Endometrial microvascular endothelial cells (primary cell): Measurements from ENCODE around the gene BEST1. TPM values are rescaled to one million over a fixed set of nuclear protein-coding genes. Genes with fewer than 3 reads are reported as not detected.

Experiments used
- in situ Hi-C: cut with HindIII; loops from 2 replicates; pipeline ENCODE4 v1.10.0; 2017; ENCODE audit warnings: low sequenced_read_pairs, low pct_unique_long_range_greater_than_20kb; ENCODE audit errors: inconsistent ontology term
- total RNA-seq: library from RNA; depleted of rRNA; stranded (reverse); fragments of >200 nt; gene quantifications from one replicate; pipeline ENCODE4 v1.2.3, GENCODE V29; 2015; ENCODE audit errors: inconsistent ontology term

Gene BEST1
- total RNA-seq, result under 0.01 TPM

DNA sequence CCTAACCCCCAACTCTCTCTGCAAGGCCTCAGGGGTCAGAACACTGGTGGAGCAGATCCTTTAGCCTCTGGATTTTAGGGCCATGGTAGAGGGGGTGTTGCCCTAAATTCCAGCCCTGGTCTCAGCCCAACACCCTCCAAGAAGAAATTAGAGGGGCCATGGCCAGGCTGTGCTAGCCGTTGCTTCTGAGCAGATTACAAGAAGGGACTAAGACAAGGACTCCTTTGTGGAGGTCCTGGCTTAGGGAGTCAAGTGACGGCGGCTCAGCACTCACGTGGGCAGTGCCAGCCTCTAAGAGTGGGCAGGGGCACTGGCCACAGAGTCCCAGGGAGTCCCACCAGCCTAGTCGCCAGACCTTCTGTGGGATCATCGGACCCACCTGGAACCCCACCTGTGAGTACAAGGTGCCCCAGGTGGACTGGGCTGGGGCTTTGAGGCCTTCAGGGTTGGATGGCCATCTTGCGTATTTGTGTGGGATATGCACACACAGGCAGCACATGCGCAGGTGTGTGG lies at the start of gene BEST1:
BEST1 (plus strand) TSS at position 317 of the 513 bp plus-strand sequence. CDS start 1,456 bp downstream, outside the sequence.
- in situ Hi-C loops, result no loop called here

DNA sequence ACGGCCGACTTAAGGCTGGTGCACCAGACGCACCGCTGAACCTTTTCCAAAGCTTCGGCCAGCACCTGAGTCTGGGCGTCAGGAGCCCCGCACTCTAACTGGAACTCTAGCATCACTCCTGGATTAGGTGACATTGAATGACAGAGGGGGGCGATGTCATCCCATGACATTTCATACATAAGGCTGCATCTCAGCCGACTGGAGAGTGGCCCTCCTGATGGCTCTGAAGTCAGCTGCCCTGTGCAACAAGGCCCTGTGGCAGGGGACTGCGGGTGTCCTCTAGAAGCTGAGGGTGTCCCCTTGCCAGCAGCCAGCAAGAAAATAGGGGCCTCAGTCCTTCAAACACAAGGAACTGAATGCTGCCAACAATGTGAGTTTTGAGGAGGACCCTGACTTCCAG lies 48.8 kb upstream of the BEST1 start:
- in situ Hi-C loops, result no loop called here

DNA sequence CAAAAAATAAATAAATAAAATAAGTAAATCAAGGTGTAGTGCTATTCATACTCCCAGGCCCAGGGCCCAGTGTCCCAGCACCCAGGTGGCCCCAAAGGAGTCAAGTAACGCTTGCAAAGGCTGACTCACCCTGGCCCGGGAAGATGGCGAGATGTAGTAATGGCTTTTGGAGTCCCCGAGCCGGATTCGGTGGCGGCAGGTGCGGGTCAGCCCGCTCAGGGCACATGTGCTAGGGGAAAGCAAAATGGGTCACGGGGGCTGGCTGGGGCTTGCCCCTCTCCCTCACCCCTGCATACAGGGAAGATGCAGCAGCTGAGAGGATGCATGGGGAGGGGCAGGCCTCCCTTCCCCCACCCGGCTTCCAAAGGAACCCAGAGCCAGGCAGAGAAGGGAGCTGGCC lies 47.8 kb upstream of the BEST1 start:
- in situ Hi-C loops, result no loop called here

DNA sequence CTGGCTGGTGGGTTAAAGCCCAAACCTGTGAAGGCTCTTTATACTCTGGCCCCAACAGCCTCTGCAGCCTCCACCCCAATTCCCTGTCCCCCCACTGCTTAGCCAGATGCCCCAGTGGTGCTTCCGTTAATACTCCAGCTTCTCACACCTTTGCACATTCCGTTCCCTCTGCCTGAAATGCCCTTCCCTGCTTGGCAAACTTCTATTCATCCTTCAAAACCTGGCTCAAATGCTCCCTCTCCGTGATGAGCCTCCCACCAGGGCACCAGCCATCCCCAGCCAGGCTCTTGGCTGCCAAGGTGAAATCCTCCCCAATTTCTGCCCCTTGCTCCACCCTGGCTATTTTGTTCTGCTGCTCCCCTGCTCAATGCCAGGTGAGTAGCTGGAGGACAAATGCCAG lies 46.3 kb upstream of the BEST1 start:
- in situ Hi-C loops, result no loop called here

DNA sequence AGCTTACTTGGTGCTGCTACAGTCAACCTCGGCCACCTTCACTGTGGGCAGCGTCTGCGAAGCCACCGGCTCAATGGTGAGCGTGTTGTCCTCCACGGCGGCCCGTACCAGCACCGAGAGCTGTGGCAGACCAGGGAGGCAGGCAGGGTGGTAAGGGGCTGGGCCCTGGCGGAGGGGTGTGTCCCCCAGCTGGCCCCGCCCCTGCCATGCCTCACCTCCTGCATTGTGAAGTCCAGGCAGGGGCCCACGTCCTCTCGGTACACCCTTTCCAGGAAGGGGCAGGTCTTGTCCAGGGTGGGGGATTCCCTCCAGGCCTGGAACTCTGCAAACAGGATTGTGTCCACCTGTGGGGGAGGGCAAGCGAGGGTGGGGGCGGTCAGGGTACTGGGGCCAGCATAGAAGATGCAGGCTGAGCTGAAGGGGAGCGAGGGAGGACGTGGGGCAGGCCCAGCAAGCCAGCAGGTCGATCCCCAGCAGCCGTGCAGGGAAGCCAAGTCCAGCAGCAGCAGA lies 45.6 kb upstream of the BEST1 start:
- in situ Hi-C loops, result no loop called here

DNA sequence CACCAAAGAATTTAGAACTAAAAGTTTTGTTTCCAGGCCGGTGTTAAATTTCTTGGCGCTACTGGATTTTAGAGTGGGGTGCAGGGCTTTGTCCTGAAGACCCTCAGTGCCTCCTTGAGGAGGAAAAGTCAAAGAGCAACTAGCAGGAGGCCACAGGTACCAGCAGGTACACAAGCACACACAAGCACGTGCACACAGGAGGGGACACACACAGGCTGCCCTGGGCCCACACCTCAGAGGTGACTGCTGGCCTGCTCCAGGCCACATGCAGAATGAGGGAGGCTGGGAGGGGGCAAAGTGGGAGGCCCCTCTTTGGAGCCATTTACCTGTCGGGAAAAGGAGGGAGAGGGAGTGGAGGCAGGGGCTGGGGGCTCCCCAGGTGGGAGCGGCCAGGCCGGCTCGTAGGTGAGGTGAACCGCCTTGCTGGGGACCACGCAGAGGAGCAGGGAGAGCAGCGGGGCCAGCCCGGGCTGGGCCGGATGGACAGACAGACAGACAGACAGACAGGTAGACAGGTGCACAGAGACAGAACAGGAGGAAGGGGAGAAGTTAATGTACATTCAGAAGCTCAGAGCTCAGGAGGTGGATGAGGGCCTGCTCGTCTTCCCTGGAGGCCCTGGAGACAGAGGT lies 45.0 kb upstream of the BEST1 start:
- in situ Hi-C loops, result no loop called here

DNA sequence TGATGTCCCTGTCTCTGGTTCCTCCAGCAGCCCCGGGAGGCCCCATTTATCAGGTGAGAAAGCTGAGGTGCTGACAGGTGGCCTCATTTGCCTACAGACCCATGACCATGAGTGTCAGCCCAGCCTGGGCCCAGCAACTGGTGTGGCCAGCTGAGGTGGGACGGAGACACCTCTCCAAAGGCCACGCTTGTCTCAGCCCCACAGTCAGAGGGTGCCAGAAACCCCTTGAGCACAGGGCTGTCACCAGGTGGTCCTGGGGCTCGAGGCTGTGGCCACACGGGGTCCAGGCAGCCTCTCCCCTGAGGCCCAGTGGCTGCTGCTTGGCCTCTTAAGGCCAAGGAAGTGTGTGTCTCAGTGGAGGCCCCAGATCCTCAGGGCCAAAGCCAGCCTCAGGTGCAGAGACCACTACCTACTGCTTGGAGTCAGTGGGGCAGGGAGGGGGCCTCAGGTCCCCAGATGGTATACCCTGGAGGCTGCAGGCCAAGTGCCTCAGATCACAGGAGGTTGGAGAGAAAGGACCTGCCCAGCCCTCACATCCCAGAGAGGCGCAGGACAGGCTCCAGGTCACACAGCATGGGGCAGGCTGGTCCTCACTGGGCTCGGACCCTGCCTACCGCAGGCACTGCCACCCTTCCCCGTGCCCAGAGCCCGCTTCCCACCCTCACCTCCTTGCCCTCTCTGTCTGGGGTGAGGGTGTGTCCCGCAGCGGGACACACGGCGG lies 44.2 kb upstream of the BEST1 start:
- in situ Hi-C loops, result no loop called here

DNA sequence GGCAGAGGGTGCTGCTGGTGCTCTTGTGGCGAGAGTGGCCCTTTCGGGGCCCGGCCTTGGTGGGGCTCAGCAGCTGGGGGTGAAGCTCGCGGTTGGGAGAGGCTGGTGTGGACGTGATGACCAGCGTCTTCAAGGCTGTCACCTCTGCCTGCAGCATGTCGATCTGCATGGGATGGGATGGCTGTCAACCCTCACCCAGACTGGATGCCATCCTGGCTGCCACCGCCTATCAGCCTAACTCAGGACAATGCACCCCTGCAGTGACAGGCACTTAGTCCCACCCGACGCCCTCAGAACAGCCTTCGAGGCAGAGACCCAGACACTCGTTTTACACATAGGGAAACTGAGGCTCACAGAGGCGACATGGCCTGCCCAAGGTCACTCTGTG lies 43.6 kb upstream of the BEST1 start:
- in situ Hi-C loops, result no loop called here

DNA sequence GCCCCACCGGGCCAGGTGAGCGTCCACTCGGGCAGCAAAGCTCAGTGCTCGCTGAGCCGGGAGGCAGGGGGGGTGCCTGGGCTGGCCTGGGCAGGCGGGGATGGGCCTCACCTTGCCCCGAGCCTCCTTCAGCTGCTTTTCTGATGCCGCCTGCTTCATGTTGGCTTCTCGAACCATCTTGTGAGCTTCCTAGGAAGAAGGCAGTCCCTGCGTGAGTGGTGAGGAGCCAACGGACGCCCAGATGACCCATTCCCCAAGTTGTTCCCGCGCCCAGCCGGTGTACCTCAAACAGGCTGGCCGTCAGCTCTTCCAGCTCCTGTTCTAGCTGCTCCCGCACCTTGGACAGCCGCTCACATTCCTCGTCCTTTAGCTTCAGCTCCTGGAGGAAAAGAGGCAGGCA lies 42.9 kb upstream of the BEST1 start:
- in situ Hi-C loops, result no loop called here

DNA sequence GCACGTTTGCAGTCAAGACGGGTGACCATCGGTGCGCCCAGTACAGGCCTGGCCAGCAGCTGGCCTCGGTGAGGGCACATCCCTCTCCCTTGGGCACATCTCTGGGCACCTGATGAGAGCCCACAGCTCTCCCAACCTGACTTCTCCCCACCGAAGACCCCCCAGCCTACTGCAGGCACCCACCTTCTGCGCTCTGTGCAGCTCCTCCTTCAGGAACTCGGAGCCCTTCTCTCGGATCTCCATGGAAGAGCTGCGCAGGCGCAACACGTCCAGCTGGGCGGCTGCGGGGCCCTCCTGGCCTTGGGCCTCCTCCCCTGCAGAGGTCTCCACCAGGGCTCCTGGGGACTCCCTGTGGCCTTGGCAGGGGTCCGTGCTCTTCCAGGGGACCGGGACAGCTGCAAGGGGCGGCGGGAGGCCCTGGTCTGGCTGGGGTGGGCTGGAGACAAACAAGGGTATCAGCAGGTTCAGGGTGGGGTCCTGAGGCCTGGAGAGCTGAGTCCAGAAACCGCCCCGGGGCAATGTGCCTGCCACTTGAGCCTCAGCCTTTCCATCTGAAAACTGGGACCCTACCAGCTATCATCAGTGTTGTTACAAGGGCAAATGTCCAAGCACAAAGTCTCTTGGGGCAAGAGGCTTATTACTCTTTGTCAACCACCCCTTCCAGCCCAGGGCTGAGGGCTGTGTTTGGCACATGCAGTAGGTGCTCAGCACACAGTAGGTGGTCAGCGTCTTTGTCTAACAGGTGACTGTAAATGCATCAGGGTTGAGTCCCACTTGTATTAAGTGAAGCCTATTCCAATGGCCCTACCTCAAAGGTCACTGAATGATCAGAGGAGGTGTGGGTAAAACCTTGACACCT lies 42.1 kb upstream of the BEST1 start:
- in situ Hi-C loops, result no loop called here

DNA sequence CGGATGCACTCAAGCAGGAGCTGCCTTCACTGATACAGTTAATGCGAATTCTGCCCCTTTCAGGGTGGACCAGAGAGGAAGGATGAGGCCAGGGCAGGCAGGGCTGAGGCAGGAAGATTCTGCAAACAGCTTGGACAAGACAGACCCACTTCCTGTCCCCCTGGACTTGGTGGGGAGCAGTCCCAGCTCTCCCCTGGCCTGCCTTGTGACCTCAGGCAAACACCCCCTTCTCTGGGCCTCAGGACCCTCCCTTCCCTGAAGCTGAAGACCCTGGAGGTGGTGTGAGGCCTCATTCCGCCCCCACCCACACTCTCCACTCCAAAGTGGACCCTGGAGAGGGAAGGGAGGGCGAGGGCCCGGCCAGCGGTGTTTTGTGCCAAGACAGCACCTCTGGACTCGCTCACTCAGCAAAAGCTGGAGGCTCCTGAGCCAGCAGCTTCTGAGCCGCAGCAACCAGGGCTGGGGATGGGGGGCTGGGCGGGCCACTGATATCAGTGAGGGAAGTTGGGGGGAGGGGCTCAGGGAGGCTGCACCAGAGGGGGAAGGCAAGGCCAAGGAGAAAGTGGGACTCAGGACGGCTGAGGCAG lies 41.3 kb upstream of the BEST1 start:
- in situ Hi-C loops, result no loop called here

DNA sequence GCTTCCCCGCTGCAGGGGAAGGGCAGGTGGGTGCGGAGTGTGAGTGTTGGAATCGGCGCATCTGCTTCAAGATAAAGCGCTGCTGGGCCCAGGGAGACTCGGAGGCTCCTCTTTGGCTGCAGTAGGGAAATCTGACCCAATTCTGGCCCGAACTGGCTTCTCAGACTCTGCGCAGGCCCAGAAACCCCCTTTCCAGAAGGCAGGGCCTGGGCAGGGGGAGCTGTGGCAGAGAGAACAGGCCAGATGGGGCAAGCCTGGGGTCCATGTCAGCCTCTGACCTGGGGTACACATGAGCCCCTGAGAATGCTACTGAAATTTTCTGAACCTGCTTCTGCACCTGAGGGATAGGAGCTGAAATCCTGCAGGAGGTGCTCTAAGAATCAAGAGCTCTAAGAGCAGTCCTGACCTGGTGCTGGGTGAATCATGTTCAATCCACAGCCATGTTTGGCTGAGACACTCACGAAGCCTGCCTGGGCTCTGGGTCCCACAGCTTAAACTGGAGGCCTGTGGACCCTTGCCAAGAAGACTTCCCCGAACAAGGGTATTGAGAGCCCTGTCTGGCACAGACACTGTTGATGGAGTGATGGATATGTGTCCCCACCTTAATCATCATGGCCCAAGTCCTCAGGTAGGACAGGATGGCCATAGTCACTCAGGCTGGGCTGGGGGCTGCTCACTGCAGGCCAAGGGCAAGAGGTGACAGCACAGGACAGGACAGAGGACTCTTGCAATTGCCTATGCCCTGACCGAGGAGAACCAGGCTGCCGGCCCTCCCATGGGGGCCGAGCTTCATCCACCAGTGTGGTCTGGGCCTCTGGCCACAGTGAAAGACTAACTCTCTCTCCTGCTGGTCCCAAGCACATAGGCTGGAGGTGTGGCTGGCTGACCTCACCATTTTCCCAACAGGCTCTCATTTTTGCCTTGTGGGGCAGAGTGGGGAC lies 39.7 kb upstream of the BEST1 start:
- in situ Hi-C loops, result no loop called here

DNA sequence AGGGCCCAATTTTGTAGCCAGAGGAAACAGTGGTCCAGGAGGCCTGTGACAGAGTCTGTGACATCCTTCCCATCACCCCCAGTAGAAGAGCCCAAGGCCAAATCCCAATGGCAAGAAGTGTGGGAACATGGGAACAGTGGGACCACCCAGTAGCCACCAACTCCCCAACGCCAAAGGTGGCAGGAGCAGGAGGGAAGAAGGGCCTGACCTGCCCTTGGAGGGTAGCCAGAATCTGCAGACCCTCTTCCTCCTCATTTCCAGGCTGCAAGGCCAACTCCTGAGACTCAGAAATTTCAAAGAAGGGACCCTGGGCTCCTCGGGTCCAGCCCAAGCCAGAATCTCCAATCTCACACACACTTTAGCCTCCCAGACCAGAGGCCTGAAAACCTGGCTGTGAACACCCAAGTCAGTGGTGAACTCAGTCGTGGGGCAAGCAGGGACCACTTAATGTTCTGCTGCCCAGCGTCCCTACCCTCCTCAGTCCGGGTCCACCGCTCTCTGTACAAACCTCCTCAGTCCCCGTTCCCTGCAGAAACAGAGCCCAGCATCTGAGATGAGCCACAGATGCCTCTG lies 38.9 kb upstream of the BEST1 start:
- in situ Hi-C loops, result no loop called here

DNA sequence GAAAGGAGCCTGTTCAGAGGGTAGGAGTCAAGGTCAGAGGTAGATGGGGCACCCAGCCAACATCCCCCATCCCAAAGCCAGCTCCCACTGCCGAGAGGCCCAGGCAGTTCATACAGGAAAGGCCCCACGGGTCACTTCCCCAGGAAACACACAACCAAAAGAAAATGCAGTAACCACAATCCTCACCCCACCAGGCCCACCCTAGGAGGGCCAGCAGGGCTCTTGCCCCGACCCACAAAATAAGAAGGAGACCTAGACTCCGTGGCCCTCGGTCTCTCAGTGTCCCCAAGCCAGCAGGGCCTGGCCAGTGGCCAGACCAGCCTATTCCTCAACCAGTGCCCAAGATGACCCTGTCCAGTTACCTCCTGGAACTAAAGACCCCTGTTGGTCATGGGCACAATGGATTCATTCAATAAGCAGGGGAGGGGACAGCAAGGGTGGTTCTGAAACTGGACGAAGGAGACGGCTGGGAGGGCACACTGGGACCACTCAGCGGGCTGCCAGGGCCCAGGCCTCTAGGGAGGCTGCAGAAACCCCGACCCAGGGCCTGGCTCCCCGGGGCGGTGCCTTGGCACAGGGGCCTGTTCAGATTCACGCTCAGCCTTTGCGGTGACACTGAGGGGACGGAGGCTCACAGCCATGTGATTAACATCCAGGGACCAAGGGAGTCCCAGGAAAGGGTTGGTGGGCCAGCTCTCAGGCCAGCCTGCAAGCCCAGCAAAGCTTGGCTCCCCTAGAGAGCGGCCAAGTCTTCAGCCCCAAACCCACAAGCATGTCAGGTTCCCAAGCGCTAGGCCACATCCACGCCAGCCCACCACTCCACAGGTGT lies 38.2 kb upstream of the BEST1 start:
- in situ Hi-C loops, result no loop called here

DNA sequence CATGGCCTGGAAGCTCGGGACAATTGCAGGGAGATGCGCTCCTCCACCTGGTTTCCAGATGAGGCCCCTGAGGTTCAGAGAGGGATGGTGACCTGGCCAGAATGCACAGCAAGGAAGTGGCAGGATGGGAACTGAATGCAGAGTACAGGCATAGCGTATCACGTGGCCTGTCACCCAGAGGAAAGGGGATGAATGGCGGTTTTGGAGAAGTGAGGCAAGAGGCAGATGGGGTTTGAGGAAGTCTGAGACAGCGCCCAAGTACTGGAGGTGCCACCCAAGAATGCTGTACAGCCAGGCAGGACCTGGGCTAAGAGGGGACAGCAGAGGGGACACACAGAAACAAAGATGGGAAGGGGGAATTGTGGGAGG lies 37.6 kb upstream of the BEST1 start:
- in situ Hi-C loops, result no loop called here

DNA sequence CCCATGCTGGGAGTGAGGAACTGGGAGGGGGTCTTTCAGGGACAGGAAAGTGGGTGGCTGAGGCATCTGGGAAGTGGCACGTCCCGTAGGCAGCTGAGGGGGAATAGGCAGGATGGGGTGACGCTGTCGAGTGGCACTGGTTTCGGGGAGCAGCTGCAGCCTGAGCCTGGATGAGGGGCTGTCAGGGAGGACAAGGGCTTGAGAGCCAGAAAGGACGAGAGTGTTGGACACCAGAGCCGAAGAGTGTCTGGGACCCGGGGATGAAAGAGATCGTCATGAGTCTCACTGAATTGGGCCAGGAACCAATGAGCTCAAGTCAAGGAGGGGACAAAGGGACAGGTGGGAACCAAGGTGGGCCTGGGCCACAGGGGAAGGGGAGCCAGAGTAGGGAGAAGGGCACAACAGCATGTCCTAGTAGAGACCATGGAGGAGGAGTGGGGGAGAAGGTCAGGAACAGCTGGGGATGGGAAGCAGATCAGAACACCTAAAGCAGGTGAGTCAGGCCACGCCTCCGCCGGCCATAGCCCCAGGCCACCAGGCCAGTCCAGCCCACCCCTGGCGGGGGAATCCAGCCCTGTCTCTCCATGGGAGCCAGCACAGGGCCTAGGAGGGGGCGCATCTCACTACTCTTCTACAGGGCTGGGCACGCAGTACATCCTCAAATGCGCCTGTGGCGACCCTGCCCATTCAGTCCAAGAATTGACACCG lies 37.0 kb upstream of the BEST1 start:
- in situ Hi-C loops, result no loop called here
